Left ventricle myocardium inferior (tissue), 1 donor: ENCODE measurements around the gene CACNA1C. TPM values are rescaled to one million over a fixed set of nuclear protein-coding genes. Genes with fewer than 3 reads are reported as not detected.

Experiments used
- DNase-seq: peaks from one replicate; pipeline ENCODE4 v3.0.0-alpha.2; 2020
- H3K27ac ChIP-seq: fragments of 200-600 bp; replicated peaks from 2 replicates; pipeline ENCODE4 v1.8.0; 2021
- H3K27me3 ChIP-seq: fragments of 200-600 bp; 2 replicates; pipeline ENCODE4 v1.8.0; 2021; ENCODE audit warnings: low read depth
- H3K36me3 ChIP-seq: fragments of 200-600 bp; 2 replicates; pipeline ENCODE4 v1.8.0; 2021
- H3K4me1 ChIP-seq: fragments of 200-600 bp; 2 replicates; pipeline ENCODE4 v1.8.0; 2021
- H3K4me3 ChIP-seq: fragments of 200-600 bp; 2 replicates; pipeline ENCODE4 v1.8.0; 2021; ENCODE audit warnings: mild to moderate bottlenecking, moderate library complexity
- H3K9me3 ChIP-seq: fragments of 200-600 bp; replicated peaks from 2 replicates; pipeline ENCODE4 v1.8.0; 2021
- CTCF ChIP-seq: fragments of 200-600 bp; IDR thresholded peaks from 2 replicates; pipeline ENCODE4 v1.8.0; 2021; ENCODE audit warnings: antibody characterized with exemption, mild to moderate bottlenecking, borderline replicate concordance
- intact Hi-C: fragments of 100-400 bp; cut with micrococcal nuclease; formaldehyde crosslinking; loops from one replicate; pipeline ENCODE4 v1.11.0; 2022
- total RNA-seq: library from RNA; stranded (reverse); fragmentation: NEBNext Ultra II Directional; extraction: Animal tissue kit (Norgen Biotek cat#: 25700); gene quantifications from one replicate; pipeline ENCODE4 v1.2.1, GENCODE V29; 2021
- donor health status: DM: no; HTN: yes; CAD: no; lungs with severe emphysema.

CACNA1C gene
- total RNA-seq, 1 donor from 2014 or later: 137 TPM

DNA sequence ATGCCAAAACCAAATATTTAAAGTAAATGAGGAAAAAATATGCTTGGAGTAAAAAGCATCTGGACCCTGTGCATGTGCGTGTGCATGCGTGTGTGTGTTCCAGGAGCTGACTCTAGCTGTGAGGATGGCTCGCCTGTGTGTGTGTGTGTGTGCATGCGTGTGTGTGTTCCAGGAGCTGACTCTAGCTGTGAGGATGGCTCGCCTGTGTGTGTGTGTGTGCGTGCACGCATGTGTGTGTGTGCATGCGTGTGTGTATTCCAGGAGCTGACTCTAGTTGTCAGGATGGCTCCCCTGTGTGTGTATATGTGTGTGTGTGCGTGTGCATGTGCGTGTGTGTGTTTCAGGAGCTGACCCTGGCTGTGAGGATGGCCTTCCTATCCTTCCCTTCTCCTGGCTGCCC, 357.7 kb downstream of the CACNA1C start:
- Histone ChIP-seq H3K4me1 (peaks cover 91% of the 10 kb centered on the region), H3K4me3 (no peak overlapping the region), H3K36me3 (no peaks in the 10 kb centered on the region), H3K27me3 (no peaks in the 10 kb centered on the region), H3K27ac (no peak overlapping the region), H3K9me3 (no peaks in the 10 kb centered on the region)
- no peak for DNase-seq
- intact Hi-C loops: no loop called here
- no peak for TF ChIP-seq CTCF

- Histone ChIP-seq H3K9me3 (no peaks in the 10 kb centered on the region), H3K4me3 (no peak overlapping the region), H3K36me3 (no peaks in the 10 kb centered on the region), H3K4me1 (peaks cover 90% of the 10 kb centered on the region), H3K27ac (no peak overlapping the region), H3K27me3 (no peaks in the 10 kb centered on the region)
- TF ChIP-seq CTCF: no peak
- intact Hi-C loops: no loop called here
- DNase-seq: no peak
These were observed 358.2 kb downstream of the CACNA1C start for GRCh38 chr12:2411011-2411410.

GRCh38 chr12:2411616-2412304, 359.0 kb downstream of the CACNA1C start:
- no peak for TF ChIP-seq CTCF
- no peak for DNase-seq
- Histone ChIP-seq H3K4me1 (peaks cover 94% of the 10 kb centered on the region), H3K27me3 (no peaks in the 10 kb centered on the region), H3K4me3 (no peak overlapping the region), H3K9me3 (no peaks in the 10 kb centered on the region), H3K27ac (peak overlapping the region; percentile 9), H3K36me3 (no peaks in the 10 kb centered on the region)
- intact Hi-C loops: no loop called here

GRCh38 chr12:2412305-2412643, 359.5 kb downstream of the CACNA1C start:
- Histone ChIP-seq H3K27ac (peak overlapping the region; percentile 9), H3K4me1 (peaks cover 95% of the 10 kb centered on the region), H3K27me3 (no peaks in the 10 kb centered on the region), H3K4me3 (no peak overlapping the region), H3K9me3 (no peaks in the 10 kb centered on the region), H3K36me3 (no peaks in the 10 kb centered on the region)
- TF ChIP-seq CTCF: no peak
- intact Hi-C loops: no loop called here
- no peak for DNase-seq

DNA sequence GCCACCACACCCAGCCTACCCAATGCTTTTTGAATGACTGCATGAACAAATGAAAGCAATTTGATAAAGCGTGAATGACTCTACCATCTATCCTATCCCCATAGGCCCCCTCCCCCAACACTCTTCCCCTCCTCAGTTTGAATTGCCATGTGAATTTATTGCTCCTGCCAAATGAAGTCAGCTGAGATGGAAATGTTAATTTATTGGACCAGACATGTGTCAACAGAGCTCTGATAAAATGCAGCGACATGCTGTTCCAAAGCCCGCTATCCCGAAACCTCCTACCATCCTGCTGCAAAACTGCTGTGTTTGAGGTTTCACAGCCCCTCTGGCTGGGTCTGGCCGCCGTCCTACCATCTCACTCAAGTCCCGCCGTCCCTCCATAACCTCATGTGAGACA, 360.5 kb downstream of the CACNA1C start:
- no peak for DNase-seq
- intact Hi-C loops: no loop called here
- no peak for TF ChIP-seq CTCF
- H3K36me3 ChIP-seq: no peaks in the 10 kb centered on the region
- no peaks in the 10 kb centered on the region for H3K27me3 ChIP-seq
- no peak overlapping the region for H3K4me3 ChIP-seq
- H3K4me1 ChIP-seq: peaks cover 98% of the 10 kb centered on the region
- no peak overlapping the region for H3K27ac ChIP-seq
- no peaks in the 10 kb centered on the region for H3K9me3 ChIP-seq
